ENCODE results near the gene SHROOM3.

GRCh38 chr4:76677571-76678326 lies 242.7 kb downstream of the SHROOM3 start:
- TF ChIP-seq CTCF (IDR thresholded peaks at IDR 0.05; ENCODE audit: poor library complexity, severe bottlenecking) (no peak), MXI1 (conservative IDR thresholded peaks at IDR 0.05; ENCODE audit: poor library complexity, severe bottlenecking) (no peak), EZH2 (IDR thresholded peaks at IDR 0.05; ENCODE audit: borderline replicate concordance, insufficient read depth, low read length, poor library complexity, severe bottlenecking) (no peak)

Measured in neural cell (in vitro differentiated cells).